SIG-M5 treated with dmso at 0.1 percent for 504 hours (cell line): ENCODE results near the gene DPP10.

Source experiments
- DNase-seq: peaks from one replicate; lab custom pipeline; 2025; ENCODE audit not compliant: unreplicated experiment; lab: John Stamatoyannopoulos, UW

Gene DPP10

GRCh38 chr2:115541814-115542213 lies 1099.4 kb downstream of the DPP10 start:
- DNase-seq = no peak

DNA sequence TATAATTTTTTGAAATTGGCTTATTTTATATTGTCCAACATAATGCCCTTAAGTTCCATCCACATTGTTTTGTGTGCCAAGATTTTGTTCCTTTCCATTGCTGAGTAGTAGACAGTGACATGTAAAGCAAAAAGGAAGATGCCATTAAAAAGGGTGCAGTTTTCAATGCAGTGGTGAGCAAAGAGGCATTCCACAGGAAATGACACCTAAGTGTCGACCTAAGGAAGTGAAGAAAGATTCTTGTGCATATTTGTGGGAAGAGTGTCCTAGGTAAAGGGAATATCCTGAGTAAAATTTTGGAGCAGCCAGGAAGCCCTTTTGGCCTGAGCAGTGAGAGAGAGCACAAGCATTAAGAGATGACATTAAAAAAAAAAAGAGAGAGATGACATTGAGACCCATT lies 1099.9 kb downstream of the DPP10 start:
- no peak for DNase-seq

- no peak for DNase-seq
These were observed 1100.6 kb downstream of the DPP10 start for GRCh38 chr2:115543024-115543423.

DNA sequence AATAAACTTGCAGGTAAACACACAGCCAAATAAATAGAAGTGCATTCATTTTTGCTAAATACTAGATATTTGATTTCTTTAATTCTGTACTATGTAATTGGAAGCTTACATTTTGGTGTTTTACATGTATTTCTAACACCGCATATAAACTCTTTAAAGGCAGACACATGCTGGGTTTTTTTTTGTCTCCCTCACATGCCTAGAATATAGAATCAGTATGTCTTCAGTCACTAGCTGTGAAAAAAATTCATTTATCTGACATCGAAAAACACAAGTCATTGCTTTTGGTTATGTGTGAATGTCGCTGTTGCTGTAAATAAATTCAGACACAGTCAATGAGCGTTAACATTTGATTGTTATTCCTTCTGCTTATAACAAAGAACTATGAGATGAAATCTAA lies 1101.0 kb downstream of the DPP10 start:
- DNase-seq = no peak

DNA sequence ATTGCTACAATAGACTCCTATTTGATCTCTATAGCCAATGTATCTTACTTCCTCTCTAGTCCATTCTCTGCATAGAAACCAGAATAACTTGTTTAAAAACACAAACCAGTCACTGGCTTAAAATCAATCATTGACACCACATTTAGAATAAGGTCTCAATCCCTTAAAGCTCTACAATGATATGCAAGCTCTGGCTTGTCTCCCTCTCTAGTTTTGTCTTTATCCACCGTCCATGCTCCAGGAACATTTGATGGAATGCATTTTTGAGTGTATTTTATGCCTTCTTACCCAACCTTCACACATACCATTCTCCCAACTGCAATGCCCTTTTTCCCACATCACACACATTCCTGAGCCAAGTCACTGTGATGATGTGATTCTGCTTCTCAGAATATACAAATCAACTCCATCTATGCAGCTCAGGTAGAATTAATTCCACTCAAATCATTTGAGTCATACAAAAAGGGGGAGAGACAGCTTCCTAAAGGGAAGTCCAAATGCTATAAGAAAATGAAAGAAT lies 1107.2 kb downstream of the DPP10 start:
- no peak for DNase-seq

GRCh38 chr2:115552726-115553125 lies 1110.3 kb downstream of the DPP10 start:
- DNase-seq = no peak

GRCh38 chr2:115554153-115554552 lies 1111.7 kb downstream of the DPP10 start:
- DNase-seq = no peak

GRCh38 chr2:115558725-115559124 lies 1116.3 kb downstream of the DPP10 start:
- DNase-seq = no peak

- no peak for DNase-seq
These were observed 1118.2 kb downstream of the DPP10 start for GRCh38 chr2:115560666-115561065.

GRCh38 chr2:115568643-115569042 lies 1126.2 kb downstream of the DPP10 start:
- no peak for DNase-seq

DNA sequence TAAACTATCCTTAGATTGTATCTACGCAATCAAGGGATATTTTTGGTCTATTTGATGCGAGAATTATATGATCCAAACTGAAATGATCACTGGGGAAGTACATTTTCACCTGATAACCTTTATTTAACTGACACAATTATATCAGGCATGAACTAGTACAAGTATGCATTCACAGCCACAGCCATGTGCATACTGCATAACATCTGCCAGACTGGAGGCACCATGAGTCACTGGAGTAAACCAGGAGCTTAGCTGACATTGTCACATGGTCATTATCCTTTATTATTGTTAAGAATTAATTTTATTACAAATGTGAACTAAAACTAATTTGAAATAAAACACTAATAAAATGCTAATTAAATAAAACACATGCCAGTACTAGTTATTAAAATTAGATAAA lies 1127.1 kb downstream of the DPP10 start:
- no peak for DNase-seq

DNA sequence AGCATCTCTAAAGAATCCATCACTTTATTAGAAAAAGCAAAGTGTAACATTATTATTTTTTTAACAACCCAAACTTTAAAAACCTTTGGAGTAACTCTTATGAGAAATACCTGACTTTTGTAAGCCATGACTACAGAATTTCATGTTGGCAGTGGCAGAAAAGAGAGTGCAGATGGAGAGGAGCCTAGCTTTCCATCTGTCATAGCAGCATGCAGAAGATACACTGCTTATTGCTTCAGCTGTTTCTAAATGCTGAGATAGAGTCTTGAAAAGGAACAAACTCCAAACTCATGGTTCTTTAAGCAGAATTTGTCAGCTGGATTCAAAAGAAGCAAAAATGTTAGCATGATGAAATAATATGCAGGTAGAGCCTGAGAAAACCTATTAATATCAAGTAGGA lies 1130.3 kb downstream of the DPP10 start:
- DNase-seq = no peak

DNA sequence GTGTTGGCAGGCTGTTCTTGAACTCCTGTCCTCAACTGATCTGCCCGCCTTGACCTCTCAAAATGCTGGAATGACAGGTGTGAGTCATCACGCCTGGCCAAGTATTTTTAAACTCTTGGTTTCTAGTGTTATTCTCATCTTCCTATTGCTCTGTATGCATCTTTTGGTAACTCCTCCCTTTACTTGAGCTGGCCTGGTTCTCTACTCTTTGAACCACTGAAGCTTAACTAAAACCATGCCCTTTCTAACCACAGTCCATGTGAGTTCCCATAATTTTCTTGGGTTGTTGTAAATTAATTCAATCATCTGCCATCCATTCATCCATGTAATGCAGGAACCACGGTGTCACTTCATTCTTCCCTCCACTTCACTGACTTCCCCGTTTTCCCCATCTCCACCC lies 1131.3 kb downstream of the DPP10 start:
- DNase-seq = no peak

- DNase-seq = no peak
These were observed 1132.2 kb downstream of the DPP10 start for GRCh38 chr2:115574667-115575066.

GRCh38 chr2:115580784-115581183 lies 1138.3 kb downstream of the DPP10 start:
- no peak for DNase-seq

- no peak for DNase-seq
These were observed 1142.1 kb downstream of the DPP10 start for GRCh38 chr2:115584507-115584906.

- no peak for DNase-seq
These were observed 1154.4 kb downstream of the DPP10 start for GRCh38 chr2:115596659-115597375.

DNA sequence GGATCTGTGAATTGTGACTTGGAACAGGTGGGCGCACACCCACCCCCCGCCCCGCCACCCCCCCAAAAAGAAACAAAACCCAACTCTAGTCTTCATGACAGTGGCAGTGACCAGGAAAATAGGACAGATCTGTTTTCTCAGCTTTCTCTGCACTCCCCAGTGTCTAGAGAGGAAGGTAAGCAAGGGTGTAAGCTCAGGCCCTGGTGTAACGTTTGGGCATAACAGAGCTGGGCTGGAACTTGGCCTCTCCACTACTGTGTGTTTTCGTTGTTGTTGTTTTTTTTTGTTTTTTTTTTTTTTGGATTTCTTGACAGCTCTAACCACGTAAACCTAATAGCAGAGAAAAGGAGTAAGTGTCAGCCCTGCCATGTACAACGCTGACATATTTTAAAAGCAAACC lies 1160.8 kb downstream of the DPP10 start:
- DNase-seq = no peak

GRCh38 chr2:115606350-115606749 lies 1163.9 kb downstream of the DPP10 start:
- no peak for DNase-seq

GRCh38 chr2:115609978-115610377 lies 1167.5 kb downstream of the DPP10 start:
- no peak for DNase-seq

GRCh38 chr2:115610888-115611287 lies 1168.4 kb downstream of the DPP10 start:
- no peak for DNase-seq

DNA sequence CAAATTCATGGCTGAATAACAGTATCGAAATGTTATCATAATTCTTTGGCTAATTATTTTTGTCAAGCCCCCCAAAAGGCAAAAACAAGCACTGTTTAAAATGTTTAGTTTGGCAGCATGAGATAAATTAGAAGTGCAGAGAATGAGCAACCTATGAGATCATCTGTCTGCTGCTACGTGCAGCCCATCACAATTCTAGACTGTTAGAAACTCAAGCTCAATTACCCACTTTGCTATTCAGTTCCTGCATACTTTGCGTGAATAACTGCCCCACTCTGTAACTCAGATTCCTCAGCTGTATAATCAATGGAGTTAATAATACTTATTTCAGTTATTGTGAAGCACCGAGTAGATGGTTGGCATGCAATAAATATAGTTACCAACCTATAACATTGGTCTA lies 1181.9 kb downstream of the DPP10 start:
- DNase-seq = no peak

GRCh38 chr2:115634578-115634977 lies 1192.1 kb downstream of the DPP10 start:
- DNase-seq = no peak
